ENCODE measurements around the gene SFSWAP.

The SFSWAP gene

DNA sequence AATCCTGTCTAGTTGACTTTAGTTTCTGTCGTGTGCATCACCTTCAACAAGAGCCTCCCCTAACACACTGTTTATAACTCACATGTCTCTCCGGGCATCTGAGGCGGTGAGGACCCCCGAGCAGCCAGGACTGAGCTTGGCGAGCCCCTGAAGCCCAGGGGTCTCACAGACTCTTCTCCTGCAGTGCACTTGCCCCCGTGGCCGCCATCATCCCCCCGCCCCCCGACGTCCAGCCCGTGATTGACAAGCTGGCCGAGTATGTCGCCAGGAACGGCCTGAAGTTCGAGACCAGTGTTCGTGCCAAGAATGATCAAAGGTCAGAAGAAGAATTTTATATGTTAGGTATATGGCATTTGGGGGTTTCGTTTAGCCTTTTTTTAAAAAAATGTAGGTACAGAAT lies 43.3 kb downstream of the SFSWAP start:
- H3K4me3 ChIP-seq (ENCODE audit: low read length), result no peak overlapping the region
- no peak overlapping the region for H3K9ac ChIP-seq (ENCODE audit: low read depth, low read length)
- no peaks in the 10 kb centered on the region for H3K27me3 ChIP-seq (ENCODE audit: insufficient read depth, low read length)
- H3K9me3 ChIP-seq (ENCODE audit: insufficient read depth, low read depth, low read length), result no peaks in the 10 kb centered on the region
- no peak overlapping the region for H3K27ac ChIP-seq (ENCODE audit: low read length)
- H3K36me3 ChIP-seq (ENCODE audit: insufficient read depth, low read depth, low read length), result peaks cover 72% of the 10 kb centered on the region
- peaks cover 16% of the 10 kb centered on the region; the same call in 1 of the 2 replicates for H3K4me1 ChIP-seq (ENCODE audit: insufficient read depth, low read length)

DNA sequence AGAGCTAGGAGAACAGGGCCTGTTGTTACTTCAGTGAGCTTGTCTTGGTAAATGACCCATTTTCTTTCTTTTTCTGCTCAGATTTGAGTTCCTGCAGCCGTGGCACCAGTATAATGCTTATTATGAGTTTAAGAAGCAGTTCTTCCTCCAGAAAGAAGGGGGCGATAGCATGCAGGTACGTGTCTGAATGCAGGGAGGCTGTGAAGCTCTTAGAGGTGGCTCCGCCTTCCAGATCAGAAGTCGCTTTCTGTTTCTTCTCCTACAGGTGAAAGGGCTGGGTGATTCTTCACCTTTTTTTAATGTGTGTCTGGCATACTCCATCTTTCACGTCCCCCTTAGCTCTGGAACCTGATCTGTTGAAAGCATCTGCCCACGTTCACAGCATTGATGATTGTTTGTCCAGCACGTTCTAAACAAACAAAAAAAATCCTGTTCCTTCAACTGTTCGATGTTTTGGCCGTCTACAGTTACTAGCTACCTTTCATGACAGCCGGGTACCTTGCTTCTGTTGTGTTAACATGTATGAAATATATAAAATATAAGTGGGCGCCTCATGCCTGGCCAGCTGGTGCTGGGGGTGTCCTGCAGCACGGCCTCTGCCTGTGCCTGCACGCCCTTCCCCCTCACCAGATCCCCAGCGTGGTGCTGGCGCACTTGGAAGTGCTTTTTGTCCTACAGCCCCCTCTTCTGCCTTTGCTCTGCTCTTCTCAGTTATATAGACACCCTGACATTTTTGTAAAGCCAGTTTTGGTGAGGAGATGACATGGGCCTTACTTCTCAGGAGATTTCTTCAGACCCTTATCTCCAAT lies 44.6 kb downstream of the SFSWAP start:
- peaks cover 68% of the 10 kb centered on the region for H3K36me3 ChIP-seq (ENCODE audit: insufficient read depth, low read depth, low read length)

DNA sequence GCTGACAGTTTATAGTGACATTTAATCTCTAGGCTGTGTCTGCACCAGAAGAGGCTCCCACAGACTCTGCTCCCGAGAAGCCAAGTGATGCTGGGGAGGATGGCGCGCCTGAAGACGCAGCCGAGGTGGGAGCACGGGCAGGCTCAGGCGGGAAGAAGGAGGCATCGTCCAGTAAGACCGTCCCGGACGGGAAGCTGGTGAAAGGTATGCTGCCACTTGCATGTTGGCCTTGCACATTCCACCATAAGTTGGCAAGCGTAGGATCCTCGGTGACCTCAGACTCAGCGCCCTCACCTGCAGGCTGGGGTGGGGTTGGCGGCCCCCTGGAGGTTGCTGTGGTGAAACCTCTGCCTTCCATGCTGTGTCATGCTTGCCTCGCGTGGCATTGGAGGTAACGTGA lies 45.6 kb downstream of the SFSWAP start:
- Histone ChIP-seq H3K9ac (ENCODE audit: low read depth, low read length) (no peak overlapping the region), H3K9me3 (ENCODE audit: insufficient read depth, low read depth, low read length) (no peaks in the 10 kb centered on the region), H3K36me3 (ENCODE audit: insufficient read depth, low read depth, low read length) (peaks cover 74% of the 10 kb centered on the region), H3K4me1 (ENCODE audit: insufficient read depth, low read length) (peaks cover 11% of the 10 kb centered on the region; the same call in 1 of the 2 replicates), H3K4me3 (ENCODE audit: low read length) (no peak overlapping the region), H3K27ac (ENCODE audit: low read length) (no peak overlapping the region), H3K27me3 (ENCODE audit: insufficient read depth, low read length) (no peaks in the 10 kb centered on the region)

More for the DNA sequence above, 44.6 kb downstream of the SFSWAP start:
- Histone ChIP-seq H3K9ac (ENCODE audit: low read depth, low read length) (no peak overlapping the region), H3K27me3 (ENCODE audit: insufficient read depth, low read length) (no peaks in the 10 kb centered on the region), H3K9me3 (ENCODE audit: insufficient read depth, low read depth, low read length) (no peaks in the 10 kb centered on the region), H3K27ac (ENCODE audit: low read length) (no peak overlapping the region), H3K4me1 (ENCODE audit: insufficient read depth, low read length) (peaks cover 16% of the 10 kb centered on the region; the same call in 1 of the 2 replicates), H3K4me3 (ENCODE audit: low read length) (no peak overlapping the region)

DNA sequence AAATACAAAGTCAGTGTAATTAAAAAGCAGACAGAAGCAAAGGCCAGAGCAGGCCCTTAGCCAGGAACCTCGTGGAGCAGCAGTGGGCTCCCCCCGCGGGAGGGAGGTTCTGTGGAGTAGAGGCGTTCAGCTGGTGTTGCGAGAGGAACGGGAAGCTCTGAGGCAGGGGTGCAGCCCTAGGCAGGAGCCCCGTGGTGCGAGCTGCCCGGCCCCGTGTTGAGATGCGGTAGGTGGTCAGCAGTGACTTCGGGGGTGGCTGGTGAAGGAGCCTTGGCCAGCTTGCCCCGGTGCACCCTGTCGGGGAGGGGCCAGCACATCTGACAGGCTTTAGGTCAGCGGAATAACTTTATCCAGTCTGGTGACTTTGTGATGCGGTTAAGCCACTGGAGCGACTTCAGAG lies 46.2 kb downstream of the SFSWAP start:
- Histone ChIP-seq H3K27me3 (ENCODE audit: insufficient read depth, low read length) (no peaks in the 10 kb centered on the region), H3K9ac (ENCODE audit: low read depth, low read length) (no peak overlapping the region), H3K4me1 (ENCODE audit: insufficient read depth, low read length) (peaks cover 5% of the 10 kb centered on the region; the same call in 1 of the 2 replicates), H3K4me3 (ENCODE audit: low read length) (no peak overlapping the region), H3K27ac (ENCODE audit: low read length) (no peak overlapping the region), H3K9me3 (ENCODE audit: insufficient read depth, low read depth, low read length) (no peaks in the 10 kb centered on the region), H3K36me3 (ENCODE audit: insufficient read depth, low read depth, low read length) (peaks cover 78% of the 10 kb centered on the region)

DNA sequence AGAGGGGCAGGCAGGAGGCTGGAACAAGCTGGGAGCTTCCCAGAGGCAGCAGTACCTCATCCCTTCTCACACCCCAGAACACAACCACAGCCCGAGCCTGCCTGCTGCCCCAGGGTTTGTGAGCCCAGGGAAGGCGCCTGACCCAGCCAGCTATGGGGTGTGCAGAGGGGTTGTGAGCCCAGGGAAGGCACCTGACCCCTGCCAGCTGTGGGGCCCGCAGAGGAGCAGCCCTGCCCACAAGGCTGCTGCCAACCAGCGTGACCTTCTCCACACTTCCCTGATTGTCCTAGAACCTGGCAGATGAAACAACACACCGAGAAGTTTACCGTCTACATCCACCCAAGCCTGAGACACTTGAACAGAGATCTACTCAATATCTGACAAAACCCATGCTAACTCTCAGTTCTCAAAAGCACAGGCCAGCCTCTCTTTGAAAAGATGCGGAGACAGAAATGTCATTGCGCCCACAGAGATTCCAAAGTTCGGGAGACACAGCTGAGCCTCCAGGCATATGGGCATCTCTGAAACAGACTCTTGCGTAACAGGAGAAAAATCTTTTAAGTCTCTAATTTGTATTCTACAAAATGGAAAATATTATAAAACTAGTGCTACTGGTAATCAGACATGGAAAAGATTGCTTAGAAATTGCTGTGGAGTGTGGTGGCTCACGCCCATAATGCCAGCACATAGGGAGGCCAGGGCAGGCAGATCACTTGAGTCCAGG lies 47.3 kb downstream of the SFSWAP start:
- H3K27me3 ChIP-seq (ENCODE audit: insufficient read depth, low read length), result no peaks in the 10 kb centered on the region
- H3K9ac ChIP-seq (ENCODE audit: low read depth, low read length), result no peak overlapping the region
- H3K36me3 ChIP-seq (ENCODE audit: insufficient read depth, low read depth, low read length), result peaks cover 83% of the 10 kb centered on the region
- no peaks in the 10 kb centered on the region for H3K4me1 ChIP-seq (ENCODE audit: insufficient read depth, low read length)
- no peak overlapping the region for H3K27ac ChIP-seq (ENCODE audit: low read length)
- H3K4me3 ChIP-seq (ENCODE audit: low read length), result no peak overlapping the region
- no peaks in the 10 kb centered on the region for H3K9me3 ChIP-seq (ENCODE audit: insufficient read depth, low read depth, low read length)

DNA sequence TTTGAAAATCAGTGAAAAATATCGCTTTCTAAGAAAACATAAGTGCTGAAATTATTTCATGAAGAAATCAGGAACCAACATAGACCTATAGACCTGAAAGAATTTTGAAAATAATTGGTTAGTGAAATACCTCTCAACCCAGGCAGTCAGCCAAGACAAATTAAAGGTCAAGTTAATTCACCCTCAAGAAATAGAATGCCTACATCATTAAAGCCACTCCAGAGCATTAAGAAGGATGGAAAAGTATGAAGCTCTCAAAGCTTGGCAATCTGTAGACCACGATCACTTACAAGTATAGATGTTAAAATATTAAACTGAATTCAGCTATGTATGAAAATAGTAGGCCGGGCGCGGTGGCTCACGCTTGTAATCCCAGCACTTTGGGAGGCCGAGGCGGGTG lies 48.3 kb downstream of the SFSWAP start:
- Histone ChIP-seq H3K4me1 (ENCODE audit: insufficient read depth, low read length) (no peaks in the 10 kb centered on the region), H3K36me3 (ENCODE audit: insufficient read depth, low read depth, low read length) (peaks cover 80% of the 10 kb centered on the region), H3K9me3 (ENCODE audit: insufficient read depth, low read depth, low read length) (no peaks in the 10 kb centered on the region)

DNA sequence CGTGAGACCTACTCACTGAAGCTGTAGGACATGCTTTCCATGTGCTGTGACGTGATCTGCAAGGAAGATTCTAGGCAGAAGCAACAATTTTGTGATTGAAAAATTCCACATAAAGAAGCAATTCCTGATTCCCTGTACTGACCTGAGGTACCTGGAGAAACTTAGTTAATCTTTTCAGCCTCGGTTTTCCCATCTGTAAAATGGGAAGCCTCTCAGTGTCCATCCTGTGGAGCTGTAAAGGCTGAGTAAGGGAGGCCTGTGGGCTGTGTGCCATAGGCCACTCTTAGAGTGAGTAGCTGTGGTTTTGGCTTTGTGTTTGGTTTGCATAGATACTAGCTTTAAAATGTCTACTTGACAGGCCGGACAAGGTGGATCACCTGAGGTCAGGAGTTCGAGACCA lies 50.7 kb downstream of the SFSWAP start:
- H3K4me3 ChIP-seq (ENCODE audit: low read length), result no peak overlapping the region
- H3K27ac ChIP-seq (ENCODE audit: low read length), result no peak overlapping the region
- no peaks in the 10 kb centered on the region for H3K4me1 ChIP-seq (ENCODE audit: insufficient read depth, low read length)
- H3K9ac ChIP-seq (ENCODE audit: low read depth, low read length), result no peak overlapping the region
- no peaks in the 10 kb centered on the region for H3K9me3 ChIP-seq (ENCODE audit: insufficient read depth, low read depth, low read length)
- H3K27me3 ChIP-seq (ENCODE audit: insufficient read depth, low read length), result no peaks in the 10 kb centered on the region
- H3K36me3 ChIP-seq (ENCODE audit: insufficient read depth, low read depth, low read length), result peaks cover 81% of the 10 kb centered on the region

More for the DNA sequence above, 48.3 kb downstream of the SFSWAP start:
- no peak overlapping the region for H3K27ac ChIP-seq (ENCODE audit: low read length)
- H3K9ac ChIP-seq (ENCODE audit: low read depth, low read length), result no peak overlapping the region
- H3K4me3 ChIP-seq (ENCODE audit: low read length), result no peak overlapping the region
- no peaks in the 10 kb centered on the region for H3K27me3 ChIP-seq (ENCODE audit: insufficient read depth, low read length)

DNA sequence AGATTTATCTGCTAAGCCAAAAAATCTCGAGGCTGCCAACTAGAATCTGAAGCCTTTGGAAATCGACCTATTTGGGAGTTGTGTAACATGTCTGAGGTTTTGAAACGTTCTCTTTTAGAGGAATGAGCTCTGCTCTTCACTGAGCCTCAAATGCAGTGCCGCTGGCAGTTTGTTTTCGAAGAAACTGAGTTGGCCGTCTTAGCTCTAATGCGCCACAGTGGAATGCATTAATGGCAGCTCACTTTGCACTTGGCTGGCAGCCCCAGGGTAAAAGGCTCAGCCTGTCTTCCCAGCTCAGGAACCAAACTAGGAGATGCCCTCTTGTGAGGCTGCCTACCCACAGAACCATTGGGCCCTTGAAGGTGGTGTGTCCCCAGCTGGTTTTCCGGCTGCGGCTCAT lies 53.8 kb downstream of the SFSWAP start:
- no peaks in the 10 kb centered on the region for H3K27me3 ChIP-seq (ENCODE audit: insufficient read depth, low read length)
- no peaks in the 10 kb centered on the region for H3K4me1 ChIP-seq (ENCODE audit: insufficient read depth, low read length)
- H3K36me3 ChIP-seq (ENCODE audit: insufficient read depth, low read depth, low read length), result peaks cover 83% of the 10 kb centered on the region
- no peak overlapping the region for H3K9ac ChIP-seq (ENCODE audit: low read depth, low read length)
- H3K4me3 ChIP-seq (ENCODE audit: low read length), result no peak overlapping the region
- H3K27ac ChIP-seq (ENCODE audit: low read length), result no peak overlapping the region
- no peaks in the 10 kb centered on the region for H3K9me3 ChIP-seq (ENCODE audit: insufficient read depth, low read depth, low read length)

DNA sequence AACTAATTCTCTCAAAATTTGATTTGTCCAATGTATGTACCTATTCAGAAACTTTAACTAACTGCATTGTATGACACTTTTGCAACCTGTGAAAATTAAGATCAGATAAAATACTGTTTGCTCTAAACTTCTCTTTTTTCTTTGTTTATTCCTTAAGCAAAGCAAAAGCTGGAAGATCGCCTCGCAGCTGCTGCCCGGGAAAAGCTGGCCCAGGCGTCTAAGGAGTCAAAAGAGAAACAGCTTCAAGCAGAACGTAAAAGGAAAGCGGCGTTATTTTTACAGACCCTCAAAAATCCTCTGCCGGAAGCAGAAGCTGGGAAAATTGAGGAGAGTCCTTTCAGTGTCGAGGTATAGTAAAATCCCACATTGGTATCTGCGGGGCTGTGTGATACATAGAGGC lies 55.1 kb downstream of the SFSWAP start:
- no peaks in the 10 kb centered on the region; the same call in 1 of the 2 replicates for H3K4me1 ChIP-seq (ENCODE audit: insufficient read depth, low read length)
- H3K36me3 ChIP-seq (ENCODE audit: insufficient read depth, low read depth, low read length), result peaks cover 88% of the 10 kb centered on the region
- no peaks in the 10 kb centered on the region for H3K27me3 ChIP-seq (ENCODE audit: insufficient read depth, low read length)
- H3K27ac ChIP-seq (ENCODE audit: low read length), result no peak overlapping the region
- no peak overlapping the region for H3K9ac ChIP-seq (ENCODE audit: low read depth, low read length)
- no peak overlapping the region for H3K4me3 ChIP-seq (ENCODE audit: low read length)
- H3K9me3 ChIP-seq (ENCODE audit: insufficient read depth, low read depth, low read length), result no peaks in the 10 kb centered on the region

DNA sequence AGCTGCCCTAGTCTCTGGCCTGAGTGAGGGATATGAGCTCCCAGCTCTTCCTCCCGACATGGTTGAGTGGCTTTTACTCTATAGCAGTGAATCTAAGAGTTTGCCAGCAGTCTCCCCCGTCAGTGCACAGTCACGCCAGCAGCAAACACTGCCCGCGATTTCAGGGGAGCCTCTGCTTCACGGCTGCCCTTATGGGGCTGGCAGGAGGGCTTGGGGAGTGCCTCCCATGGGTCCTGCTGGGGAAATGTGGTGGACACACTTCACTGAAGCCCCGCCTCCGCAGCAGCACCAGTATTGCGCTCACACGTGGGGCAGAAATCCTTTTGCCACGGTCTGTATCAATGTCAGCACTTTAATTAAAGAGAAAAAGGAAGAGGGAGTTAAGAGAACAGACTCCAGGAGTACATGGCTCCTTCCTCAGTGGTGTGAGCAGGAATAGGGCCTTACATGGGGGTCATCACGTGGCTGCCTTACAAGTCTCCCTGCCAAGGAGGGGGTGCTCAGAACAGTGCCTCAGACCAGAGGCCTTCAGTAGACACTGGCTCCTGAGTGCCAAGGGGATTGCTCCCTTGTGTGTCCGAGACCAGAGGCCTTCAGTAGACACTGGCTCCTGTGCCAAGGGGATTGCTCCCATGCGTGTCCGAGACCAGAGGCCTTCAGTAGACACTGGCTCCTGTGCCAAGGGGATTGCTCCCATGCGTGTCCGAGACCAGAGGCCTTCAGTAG lies 55.7 kb downstream of the SFSWAP start:
- Histone ChIP-seq H3K27me3 (ENCODE audit: insufficient read depth, low read length) (no peaks in the 10 kb centered on the region), H3K36me3 (ENCODE audit: insufficient read depth, low read depth, low read length) (peaks cover 87% of the 10 kb centered on the region), H3K4me3 (ENCODE audit: low read length) (no peak overlapping the region), H3K27ac (ENCODE audit: low read length) (no peak overlapping the region), H3K9ac (ENCODE audit: low read depth, low read length) (no peak overlapping the region), H3K9me3 (ENCODE audit: insufficient read depth, low read depth, low read length) (no peaks in the 10 kb centered on the region), H3K4me1 (ENCODE audit: insufficient read depth, low read length) (no peaks in the 10 kb centered on the region; the same call in 1 of the 2 replicates)

DNA sequence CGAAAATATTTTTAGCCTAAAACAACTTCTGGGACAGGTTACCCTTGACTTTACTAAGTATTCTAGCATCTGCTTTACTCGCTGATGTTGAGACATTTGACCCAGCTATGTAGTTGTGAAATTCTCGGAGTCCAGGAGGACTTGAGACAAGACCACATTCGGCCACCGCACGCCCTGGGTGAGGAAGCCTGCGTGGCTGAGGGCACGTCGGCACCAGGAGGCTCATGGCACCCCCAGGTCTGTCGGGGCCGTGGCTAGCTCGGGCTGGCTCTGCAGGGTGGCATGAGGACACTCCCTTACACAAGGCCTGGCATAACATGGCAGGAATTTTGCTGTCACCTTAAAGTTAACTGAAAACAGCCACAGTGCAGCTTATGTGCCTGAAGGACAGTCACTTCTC lies 59.2 kb downstream of the SFSWAP start:
- no peak overlapping the region for H3K4me3 ChIP-seq (ENCODE audit: low read length)
- no peaks in the 10 kb centered on the region for H3K27me3 ChIP-seq (ENCODE audit: insufficient read depth, low read length)
- no peak overlapping the region for H3K27ac ChIP-seq (ENCODE audit: low read length)
- H3K9ac ChIP-seq (ENCODE audit: low read depth, low read length), result no peak overlapping the region
- no peaks in the 10 kb centered on the region for H3K9me3 ChIP-seq (ENCODE audit: insufficient read depth, low read depth, low read length)
- peaks cover 70% of the 10 kb centered on the region for H3K36me3 ChIP-seq (ENCODE audit: insufficient read depth, low read depth, low read length)
- H3K4me1 ChIP-seq (ENCODE audit: insufficient read depth, low read length), result peaks cover 27% of the 10 kb centered on the region

All from iPS-20b (cell line).